Peyer's patch (tissue), 4 donors: Measurements from ENCODE around the gene OTOP3.

ENCODE experiments used
- POLR2A ChIP-seq, 2 donors: fragments of 450-650 bp; IDR thresholded peaks; one replicate each; pipeline ENCODE4 v1.5.1; 2017; ENCODE audit warnings: antibody characterized with exemption in 2 of 2, mild to moderate bottlenecking in 2 of 2, moderate library complexity in 2 of 2
- TF ChIP-seq, protein P1 (sequence below), 6 experiments: fragments of 450-650 bp in 4 of 6; fragments of 200-600 bp in 2 of 6; sonication (generic) in 1 of 6; IDR thresholded peaks; one replicate each; pipeline ENCODE4 v1.5.1; 2017 to 2019; ENCODE audit warnings: antibody characterized with exemption in 6 of 6, mild to moderate bottlenecking in 3 of 6, moderate library complexity in 1 of 6

DNA sequence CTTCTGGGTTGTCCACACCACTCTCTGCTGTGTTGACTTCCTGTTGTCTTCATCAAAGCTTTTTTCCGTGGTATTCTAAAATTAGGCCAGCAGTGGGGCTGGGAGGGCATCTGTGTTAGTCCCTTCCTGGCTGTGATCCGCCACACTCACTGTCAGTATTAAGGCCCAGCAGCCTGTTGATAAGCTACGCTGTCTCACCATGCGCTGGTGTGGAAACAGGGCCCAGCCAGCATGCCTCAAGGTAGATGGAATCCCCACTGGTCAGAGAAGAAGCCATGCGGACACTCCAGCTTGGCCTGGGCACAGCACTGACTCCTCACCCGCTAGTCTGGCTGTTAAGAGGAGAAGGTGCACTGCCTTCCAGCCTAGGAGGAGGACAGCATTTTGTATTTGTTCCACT lies 63.1 kb downstream of the OTOP3 start:
- TF ChIP-seq POLR2A (IDR thresholded peaks at IDR 0.05): no peak
- TF ChIP-seq, protein P1, sequence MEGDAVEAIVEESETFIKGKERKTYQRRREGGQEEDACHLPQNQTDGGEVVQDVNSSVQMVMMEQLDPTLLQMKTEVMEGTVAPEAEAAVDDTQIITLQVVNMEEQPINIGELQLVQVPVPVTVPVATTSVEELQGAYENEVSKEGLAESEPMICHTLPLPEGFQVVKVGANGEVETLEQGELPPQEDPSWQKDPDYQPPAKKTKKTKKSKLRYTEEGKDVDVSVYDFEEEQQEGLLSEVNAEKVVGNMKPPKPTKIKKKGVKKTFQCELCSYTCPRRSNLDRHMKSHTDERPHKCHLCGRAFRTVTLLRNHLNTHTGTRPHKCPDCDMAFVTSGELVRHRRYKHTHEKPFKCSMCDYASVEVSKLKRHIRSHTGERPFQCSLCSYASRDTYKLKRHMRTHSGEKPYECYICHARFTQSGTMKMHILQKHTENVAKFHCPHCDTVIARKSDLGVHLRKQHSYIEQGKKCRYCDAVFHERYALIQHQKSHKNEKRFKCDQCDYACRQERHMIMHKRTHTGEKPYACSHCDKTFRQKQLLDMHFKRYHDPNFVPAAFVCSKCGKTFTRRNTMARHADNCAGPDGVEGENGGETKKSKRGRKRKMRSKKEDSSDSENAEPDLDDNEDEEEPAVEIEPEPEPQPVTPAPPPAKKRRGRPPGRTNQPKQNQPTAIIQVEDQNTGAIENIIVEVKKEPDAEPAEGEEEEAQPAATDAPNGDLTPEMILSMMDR (IDR thresholded peaks at IDR 0.05): no peak
